ENCODE data around the gene VPS26A.

The VPS26A gene

DNA sequence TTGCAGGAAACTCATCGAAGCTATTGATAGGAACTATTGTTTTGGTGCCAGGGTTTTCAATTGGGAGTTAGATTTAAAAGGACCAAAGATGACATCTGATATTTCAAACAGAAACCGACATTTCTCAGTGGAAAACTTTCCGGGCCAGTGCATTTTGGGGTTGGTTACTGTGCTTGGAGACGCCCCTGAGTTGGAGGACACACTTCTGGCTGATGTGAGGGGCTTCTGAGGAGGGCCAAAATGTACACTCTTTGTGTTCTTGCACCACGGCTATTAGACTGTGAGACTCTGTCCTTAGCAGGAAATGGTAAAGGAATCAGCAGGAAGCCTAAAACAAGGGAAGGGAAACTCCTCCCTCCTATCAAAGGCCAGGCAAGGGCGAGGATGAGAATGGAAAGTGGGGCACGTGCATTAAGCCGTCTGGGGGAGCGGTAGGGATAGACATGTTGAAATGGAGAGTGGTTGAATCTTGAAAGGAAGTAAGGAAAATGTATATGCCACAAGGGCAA is 37.9 kb upstream of the VPS26A start:
- Histone ChIP-seq H3K4me1 (ENCODE audit: insufficient read depth, poor library complexity, severe bottlenecking) (peaks cover 11% of the 10 kb centered on the region), H3K9me3 (ENCODE audit: severe bottlenecking) (no peaks in the 10 kb centered on the region), H3K4me3 (ENCODE audit: severe bottlenecking) (no peak overlapping the region), H3K27ac (ENCODE audit: poor library complexity, severe bottlenecking) (no peak overlapping the region), H3K36me3 (ENCODE audit: low read depth) (no peaks in the 10 kb centered on the region), H3K27me3 (ENCODE audit: insufficient read depth, poor library complexity, severe bottlenecking) (no peaks in the 10 kb centered on the region)
- no peak for ATAC-seq (ENCODE audit: low read depth)
- DNase-seq (ENCODE audit: low spot score): no peak
- no peak for TF ChIP-seq CTCF (IDR thresholded peaks at IDR 0.05; ENCODE audit: poor library complexity, severe bottlenecking)

DNA sequence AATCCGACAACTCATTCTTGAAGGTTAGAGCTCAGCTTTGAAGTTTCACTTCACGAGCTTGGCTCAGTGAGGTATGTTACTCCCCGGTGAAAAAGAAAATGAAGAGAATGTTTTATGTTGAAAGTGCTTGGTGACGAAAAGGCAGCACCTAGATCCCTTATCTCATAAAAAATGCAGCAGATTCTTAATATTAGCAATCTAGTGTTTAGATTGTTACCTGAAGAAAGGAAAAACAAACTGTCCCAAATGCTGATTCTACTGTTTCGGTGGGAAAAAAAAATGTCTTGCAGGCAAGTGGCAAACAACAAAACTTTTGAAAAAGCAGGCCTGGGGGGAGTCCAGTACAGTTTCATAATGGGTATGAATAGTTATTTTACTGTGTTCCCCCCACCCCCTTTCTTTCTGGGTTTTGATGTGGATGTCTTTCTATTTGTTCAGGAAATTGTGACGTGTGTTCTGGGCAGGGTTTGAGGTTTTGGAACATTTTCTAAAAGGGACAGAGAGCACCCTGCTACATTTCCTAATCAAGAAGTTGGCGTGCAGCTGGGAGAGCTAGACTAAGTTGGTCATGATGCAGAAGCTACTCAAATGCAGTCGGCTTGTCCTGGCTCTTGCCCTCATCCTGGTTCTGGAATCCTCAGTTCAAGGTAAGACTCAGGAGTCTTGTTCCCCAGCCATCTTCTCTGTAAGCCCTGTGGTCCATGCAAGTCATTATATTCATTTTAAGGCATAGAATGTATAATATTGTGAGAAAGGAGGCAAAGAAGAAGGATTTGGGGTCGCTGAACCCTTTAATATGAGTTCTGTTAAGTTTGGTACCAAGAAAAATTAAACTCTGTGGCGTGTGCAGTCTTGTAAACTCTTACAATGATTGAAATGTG is 36.1 kb upstream of the VPS26A start, which contains the start of gene SRGN:
Gene SRGN, plus strand, starts transcription at position 514 of the 881 bp plus-strand sequence. Its CDS starts 55 bp downstream, at position 569.
- no peak for TF ChIP-seq CTCF (IDR thresholded peaks at IDR 0.05; ENCODE audit: poor library complexity, severe bottlenecking)
- Histone ChIP-seq H3K36me3 (ENCODE audit: low read depth) (no peaks in the 10 kb centered on the region), H3K4me3 (ENCODE audit: severe bottlenecking) (peak within 1 kb of the TSS; percentile 7), H3K27ac (ENCODE audit: poor library complexity, severe bottlenecking) (peak within 1 kb of the TSS; percentile 4), H3K27me3 (ENCODE audit: insufficient read depth, poor library complexity, severe bottlenecking) (no peaks in the 10 kb centered on the region), H3K4me1 (ENCODE audit: insufficient read depth, poor library complexity, severe bottlenecking) (peaks cover 14% of the 10 kb centered on the region), H3K9me3 (ENCODE audit: severe bottlenecking) (no peaks in the 10 kb centered on the region)
- DNase-seq (ENCODE audit: low spot score): no peak
- peak; percentile 54; the same call in 2 of the 3 replicates for ATAC-seq (ENCODE audit: low read depth)

GRCh38 chr10:69088471-69088769 is 35.6 kb upstream of the VPS26A start:
- Histone ChIP-seq H3K27me3 (ENCODE audit: insufficient read depth, poor library complexity, severe bottlenecking) (no peaks in the 10 kb centered on the region), H3K4me1 (ENCODE audit: insufficient read depth, poor library complexity, severe bottlenecking) (peaks cover 14% of the 10 kb centered on the region), H3K36me3 (ENCODE audit: low read depth) (no peaks in the 10 kb centered on the region), H3K27ac (ENCODE audit: poor library complexity, severe bottlenecking) (peak overlapping the region; percentile 4), H3K9me3 (ENCODE audit: severe bottlenecking) (no peaks in the 10 kb centered on the region), H3K4me3 (ENCODE audit: severe bottlenecking) (peak overlapping the region; percentile 7)
- ATAC-seq (ENCODE audit: low read depth): no peak
- no peak for TF ChIP-seq CTCF (IDR thresholded peaks at IDR 0.05; ENCODE audit: poor library complexity, severe bottlenecking)
- no peak for DNase-seq (ENCODE audit: low spot score)

- Histone ChIP-seq H3K27me3 (ENCODE audit: insufficient read depth, poor library complexity, severe bottlenecking) (no peaks in the 10 kb centered on the region), H3K4me1 (ENCODE audit: insufficient read depth, poor library complexity, severe bottlenecking) (peaks cover 14% of the 10 kb centered on the region), H3K36me3 (ENCODE audit: low read depth) (no peaks in the 10 kb centered on the region), H3K4me3 (ENCODE audit: severe bottlenecking) (no peak overlapping the region), H3K9me3 (ENCODE audit: severe bottlenecking) (no peaks in the 10 kb centered on the region), H3K27ac (ENCODE audit: poor library complexity, severe bottlenecking) (no peak overlapping the region)
- DNase-seq (ENCODE audit: low spot score): no peak
- no peak for ATAC-seq (ENCODE audit: low read depth)
- TF ChIP-seq CTCF (IDR thresholded peaks at IDR 0.05; ENCODE audit: poor library complexity, severe bottlenecking): no peak
Observed at GRCh38 chr10:69088801-69089501, 35.0 kb upstream of the VPS26A start.
